ENCODE results near the gene TCEANC2. TPM values are rescaled to one million over a fixed set of nuclear protein-coding genes. Genes with fewer than 3 reads are reported as not detected.

Gene TCEANC2
- total and polyA plus RNA-seq, 2 of the 4 experiments (the other 2 are of a cell fraction) = 2.4 to 3.2 TPM

DNA sequence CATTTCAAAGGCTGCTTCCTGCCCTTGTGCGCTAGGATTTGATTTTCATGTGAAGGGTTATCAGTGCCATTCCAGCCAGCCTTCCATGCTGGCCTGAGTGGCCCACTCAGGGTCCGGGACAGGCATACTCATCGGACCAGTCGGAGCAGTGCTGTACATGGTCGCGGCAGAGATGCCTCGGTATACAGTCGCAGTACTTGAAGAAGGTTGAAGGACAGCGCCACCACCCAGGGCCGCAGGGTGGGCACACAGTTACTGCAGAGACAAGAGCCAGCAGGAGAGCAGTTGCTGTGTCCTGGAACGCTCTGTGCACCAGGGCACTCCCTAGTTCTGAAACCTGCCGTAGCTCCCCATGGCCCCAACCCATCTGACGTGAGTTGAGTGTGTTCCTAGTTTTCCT is 44.5 kb upstream of the TCEANC2 start:
- ChIA-PET CTCF (no interaction called here), POLR2A (ENCODE audit: unreplicated experiment) (no interaction called here)
- H3K4me3 ChIP-seq (ENCODE audit: insufficient read depth, low read depth, low read length) = no peak overlapping the region
- TF ChIP-seq RAD21 (IDR thresholded peaks at IDR 0.05; ENCODE audit: low read length) (no peak), FOS (IDR thresholded peaks at IDR 0.05; ENCODE audit: low read depth, low read length) (no peak), BHLHE40 (IDR thresholded peaks at IDR 0.05; ENCODE audit: low read depth, low read length) (no peak), RCOR1 (IDR thresholded peaks at IDR 0.05; ENCODE audit: insufficient replicate concordance, low read length) (no peak), RFX5 (IDR thresholded peaks at IDR 0.05; ENCODE audit: low read depth, low read length) (no peak), CTCF (conservative IDR thresholded peaks at IDR 0.05; ENCODE audit: low read depth, low read length) (no peak), CEBPB (IDR thresholded peaks at IDR 0.05; ENCODE audit: low read depth, low read length) (no peak), SMC3 (IDR thresholded peaks at IDR 0.05; ENCODE audit: low read depth, low read length) (no peak), MXI1 (IDR thresholded peaks at IDR 0.05; ENCODE audit: borderline replicate concordance, low read depth, low read length) (no peak), MAFK (IDR thresholded peaks at IDR 0.05; ENCODE audit: low read depth, low read length) (no peak), POLR2A (IDR thresholded peaks at IDR 0.05; ENCODE audit: low read depth, low read length) (no peak)
- TF ChIP-seq, protein P1, sequence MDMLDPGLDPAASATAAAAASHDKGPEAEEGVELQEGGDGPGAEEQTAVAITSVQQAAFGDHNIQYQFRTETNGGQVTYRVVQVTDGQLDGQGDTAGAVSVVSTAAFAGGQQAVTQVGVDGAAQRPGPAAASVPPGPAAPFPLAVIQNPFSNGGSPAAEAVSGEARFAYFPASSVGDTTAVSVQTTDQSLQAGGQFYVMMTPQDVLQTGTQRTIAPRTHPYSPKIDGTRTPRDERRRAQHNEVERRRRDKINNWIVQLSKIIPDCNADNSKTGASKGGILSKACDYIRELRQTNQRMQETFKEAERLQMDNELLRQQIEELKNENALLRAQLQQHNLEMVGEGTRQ (IDR thresholded peaks at IDR 0.05; ENCODE audit: low read depth, low read length) = no peak
- no peak overlapping the region for H4K8ac ChIP-seq (ENCODE audit: low read depth in 2 of 2, low read length in 2 of 2)
- WGBS, 2 experiments (ENCODE audit: extremely low coverage in 2 of 2, insufficient read length in 1 of 2) = 86% methylated on average over 10 of the region's 13 CpGs; no CpG with 5 or more reads in 1 of the 2 experiments
- ATAC-seq (ENCODE audit: low read depth) (no peak), DNase-seq (no peak)
- no peak overlapping the region for H2BK20ac ChIP-seq (ENCODE audit: low read depth, low read length)
- no peaks in the 10 kb centered on the region for H3K79me1 ChIP-seq (ENCODE audit: low read depth in 1 of 2, low read length in 2 of 2)
- no peaks in the 10 kb centered on the region for H3K36me3 ChIP-seq (ENCODE audit: control insufficient read depth, insufficient read depth, low read length)
- no peak overlapping the region for H2BK120ac ChIP-seq (ENCODE audit: low read depth, low read length)
- H3K4me2 ChIP-seq (ENCODE audit: low read depth, low read length) = no peak overlapping the region
- H4K91ac ChIP-seq (ENCODE audit: insufficient read depth, low read depth, low read length) = no peak overlapping the region
- no peak overlapping the region for H3K27ac ChIP-seq (ENCODE audit: insufficient read depth, low read length)
- intact Hi-C loops (cut with micrococcal nuclease) (no loop called here), dilution Hi-C loops (cut with HindIII; ENCODE audit: low sequenced_read_pairs, unreplicated experiment) (no loop called here), in situ Hi-C loops (cut with MboI; ENCODE audit: low sequenced_read_pairs) (no loop called here)
- H3K56ac ChIP-seq (ENCODE audit: extremely low read depth, insufficient read depth, low read length) = no peak overlapping the region
- H3K9ac ChIP-seq (ENCODE audit: low read depth, low read length) = no peak overlapping the region
- peaks cover 3% of the 10 kb centered on the region; the same call in 1 of the 2 replicates for H3K9me1 ChIP-seq (ENCODE audit: insufficient read depth, low read length)
- H3K23ac ChIP-seq (ENCODE audit: low read depth, low read length) = no peak overlapping the region
- H2BK5ac ChIP-seq (ENCODE audit: low read depth, low read length, poor library complexity, severe bottlenecking) = no peak overlapping the region
- no peak overlapping the region for H2BK15ac ChIP-seq (ENCODE audit: low read depth, low read length)
- H4K5ac ChIP-seq (ENCODE audit: low read depth, low read length) = no peak overlapping the region
- H2AFZ ChIP-seq (replicated peaks; ENCODE audit: low read length, poor library complexity) = peak overlapping the region; percentile 23
- no peak overlapping the region for H3K18ac ChIP-seq (ENCODE audit: low read depth, low read length)
- H3K4me1 ChIP-seq (ENCODE audit: control insufficient read depth, insufficient read depth, low read length) = no peaks in the 10 kb centered on the region
- H3K27me3 ChIP-seq (ENCODE audit: control insufficient read depth, insufficient read depth, low read length) = peaks cover 69% of the 10 kb centered on the region
- BruUV-seq (replicated peaks) = no TSS peak
- no peak overlapping the region for H2AK9ac ChIP-seq (replicated peaks; ENCODE audit: low read depth, low read length, poor library complexity)
- H3K4ac ChIP-seq (ENCODE audit: low read depth, low read length) = no peak overlapping the region
- peaks cover 2% of the 10 kb centered on the region; the same call in 1 of the 2 replicates for H3K9me3 ChIP-seq (ENCODE audit: control insufficient read depth, insufficient read depth, low read length)
- no peak overlapping the region for H2AK5ac ChIP-seq (ENCODE audit: low read depth, low read length)
- H3K14ac ChIP-seq (replicated peaks; ENCODE audit: low read depth, low read length) = no peak overlapping the region
- H4K20me1 ChIP-seq (ENCODE audit: insufficient read depth, low read length) = no peaks in the 10 kb centered on the region
